NCI-H446 treated with DMSO at 0.1 percent for 48 hours (cell line): ENCODE results near the gene PACS2.
"Not testable (repeated sequence)": the region's sequence is repeated elsewhere in the genome, so short reads cannot be mapped to it uniquely, and the experiment has no call there.

ENCODE experiments used
- DNase-seq: peaks from one replicate; lab custom pipeline; 2025; lab: John Stamatoyannopoulos, UW

Gene PACS2

DNA sequence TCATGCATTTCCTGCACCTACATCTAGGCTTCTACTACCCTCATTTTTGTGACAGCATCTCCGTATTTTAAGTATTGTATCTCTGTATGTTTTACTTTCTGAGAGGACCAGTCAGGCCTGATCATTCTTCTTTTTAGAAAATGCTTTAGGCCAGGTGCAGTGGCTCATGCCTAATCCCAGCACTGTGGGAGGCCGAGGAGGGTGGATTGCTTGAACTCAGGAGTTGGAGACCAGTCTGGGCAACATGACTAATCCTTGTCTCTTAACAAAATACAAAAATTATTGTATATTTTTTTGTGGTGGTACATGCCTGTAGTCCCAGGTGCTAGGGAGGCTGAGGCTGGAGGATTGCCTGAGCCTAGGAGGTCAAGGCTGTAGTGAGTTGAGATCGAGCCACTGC lies 36.9 kb downstream of the PACS2 start:
- DNase-seq: no peak

DNA sequence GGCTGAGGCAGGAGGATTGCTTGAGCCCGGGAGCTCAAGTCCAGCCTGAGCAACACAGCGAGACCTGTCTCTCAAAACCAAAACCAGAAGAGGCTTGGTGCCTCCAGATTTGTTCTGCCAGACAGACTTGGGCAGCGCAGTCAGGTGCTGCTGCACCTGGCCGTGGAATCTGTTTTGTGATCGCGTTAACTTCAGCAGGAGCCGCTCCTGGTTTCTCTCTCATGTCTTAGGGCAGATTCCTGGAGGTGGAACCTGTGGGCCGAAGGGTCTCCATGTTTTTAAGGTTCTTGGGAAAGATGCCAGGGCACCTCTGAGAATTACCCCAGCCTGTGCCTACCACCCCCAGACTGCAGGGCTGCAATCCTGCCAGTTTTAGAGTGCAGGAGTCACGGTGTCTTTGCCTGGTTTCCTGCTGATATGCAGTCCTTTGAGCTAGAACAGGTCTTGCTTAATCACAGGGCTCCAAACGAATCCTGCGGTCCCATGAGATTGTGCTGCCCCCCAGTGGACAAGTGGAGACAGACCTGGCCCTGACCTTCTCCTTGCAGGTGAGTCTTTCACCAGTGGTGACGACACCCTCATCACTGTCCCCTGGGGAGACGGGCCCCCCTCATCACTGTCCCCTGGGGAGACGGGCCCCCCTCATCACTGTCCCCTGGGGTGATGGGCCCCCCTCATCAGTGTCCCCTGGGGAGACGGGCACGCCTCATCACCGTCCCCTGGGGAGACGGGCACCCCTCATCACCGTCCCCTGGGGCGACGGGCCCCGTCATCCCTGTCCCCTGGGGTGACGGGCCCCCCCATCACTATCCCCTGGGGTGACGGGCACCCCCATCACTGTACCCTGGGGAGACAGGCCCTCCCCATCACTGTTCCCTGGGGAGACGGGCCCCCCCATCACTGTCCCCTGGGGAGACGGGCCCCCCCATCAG lies 37.6 kb downstream of the PACS2 start:
- peak; percentile 56 for DNase-seq

DNA sequence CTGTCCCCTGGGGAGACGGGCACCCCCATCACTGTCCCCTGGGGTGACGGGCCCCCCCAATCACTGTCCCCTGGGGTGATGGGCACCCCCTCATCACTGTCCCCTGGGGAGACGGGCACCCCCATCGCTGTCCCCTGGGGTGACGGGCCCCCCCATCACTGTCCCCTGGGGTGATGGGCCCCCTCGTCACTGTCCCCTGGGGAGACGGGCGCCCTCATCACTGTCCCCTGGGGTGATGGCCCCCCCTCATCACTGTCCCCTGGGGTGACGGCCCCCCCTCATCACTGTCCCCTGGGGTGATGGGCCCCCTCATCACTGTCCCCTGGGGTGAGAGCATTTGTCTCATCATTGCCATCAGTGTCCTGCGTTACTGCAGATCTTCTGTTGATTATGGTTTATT lies 38.6 kb downstream of the PACS2 start:
- no peak for DNase-seq

DNA sequence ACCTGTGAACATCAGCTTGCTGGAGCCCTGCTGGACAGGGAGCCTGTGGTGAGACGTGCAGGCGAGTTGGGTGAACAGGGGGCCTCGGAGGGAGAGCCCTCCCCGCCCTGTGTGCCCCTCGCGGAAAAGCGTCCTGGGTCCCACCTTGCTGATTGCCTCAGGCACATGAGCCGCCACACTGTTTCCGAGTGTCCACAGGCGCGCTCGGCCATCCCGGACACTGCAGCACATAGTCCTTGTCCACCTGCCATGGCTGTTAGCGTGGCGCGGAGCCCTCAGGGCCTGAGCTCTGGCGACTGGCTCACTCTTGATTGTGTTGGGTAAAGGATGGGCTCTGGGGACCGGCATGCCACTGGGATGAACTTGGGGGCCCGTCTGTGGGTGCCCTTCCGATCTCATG lies 40.0 kb downstream of the PACS2 start:
- DNase-seq: no peak

DNA sequence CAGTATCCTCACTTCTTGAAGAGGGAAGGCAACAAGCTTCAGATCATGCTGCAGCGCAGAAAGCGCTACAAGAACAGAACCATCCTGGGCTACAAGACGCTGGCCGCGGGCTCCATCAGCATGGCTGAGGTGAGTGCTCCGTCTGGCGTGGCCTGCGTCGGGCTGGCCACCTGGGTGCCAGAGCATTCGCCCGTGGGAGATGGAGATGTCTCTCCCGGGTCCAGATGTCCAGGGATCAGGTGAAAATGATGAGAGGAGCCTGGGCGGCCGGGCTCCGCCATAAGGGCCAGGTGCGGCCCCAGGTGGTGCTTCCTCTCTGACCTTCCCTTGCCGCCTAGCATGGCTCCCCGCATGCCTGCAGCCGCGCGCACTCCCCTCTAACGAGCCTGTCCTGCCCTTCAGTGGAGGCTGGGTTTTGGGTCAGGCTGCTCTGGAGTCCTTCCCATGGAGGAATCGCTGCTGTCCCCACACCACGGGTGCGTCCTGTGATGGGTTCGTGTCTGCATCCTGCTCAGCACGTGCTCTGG lies 40.6 kb downstream of the PACS2 start:
- DNase-seq: no peak

DNA sequence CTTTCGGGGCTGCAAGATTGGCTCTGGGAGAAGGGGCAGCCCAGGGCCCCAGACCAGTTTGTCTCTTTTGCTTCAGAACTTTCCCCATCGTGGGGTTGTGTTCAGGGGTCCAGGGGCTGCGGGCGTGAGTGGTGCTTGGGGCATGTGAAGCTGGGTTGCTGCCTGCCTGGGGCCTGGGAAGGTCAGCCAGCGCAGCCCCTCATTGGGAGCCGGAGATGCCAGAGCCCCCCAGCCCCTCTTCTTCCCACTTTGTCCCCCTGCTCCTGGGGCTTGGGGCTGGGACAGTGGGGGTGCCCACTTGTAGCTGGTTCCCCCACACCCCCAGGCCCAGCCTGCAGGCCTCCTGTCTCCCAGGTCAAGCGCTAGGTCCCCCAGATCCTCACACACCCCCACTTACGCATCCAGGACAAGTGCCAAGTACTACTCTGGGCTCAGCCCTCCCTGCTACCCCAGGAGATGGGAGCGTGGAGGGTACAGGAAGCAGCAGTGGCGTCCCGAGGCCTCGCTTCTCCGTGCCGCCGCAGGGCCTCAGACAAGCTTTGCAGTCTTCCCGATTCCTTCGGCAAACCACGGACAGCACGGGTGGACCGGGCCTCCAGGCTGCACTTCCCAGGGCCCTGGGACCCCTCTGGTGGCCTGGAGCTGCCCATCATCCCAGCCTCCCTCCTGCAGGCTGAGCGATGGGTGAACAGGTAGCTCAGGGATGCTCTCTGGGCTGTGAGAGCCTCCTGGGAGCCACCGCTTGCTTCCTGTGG lies 41.5 kb downstream of the PACS2 start:
- no peak for DNase-seq

DNA sequence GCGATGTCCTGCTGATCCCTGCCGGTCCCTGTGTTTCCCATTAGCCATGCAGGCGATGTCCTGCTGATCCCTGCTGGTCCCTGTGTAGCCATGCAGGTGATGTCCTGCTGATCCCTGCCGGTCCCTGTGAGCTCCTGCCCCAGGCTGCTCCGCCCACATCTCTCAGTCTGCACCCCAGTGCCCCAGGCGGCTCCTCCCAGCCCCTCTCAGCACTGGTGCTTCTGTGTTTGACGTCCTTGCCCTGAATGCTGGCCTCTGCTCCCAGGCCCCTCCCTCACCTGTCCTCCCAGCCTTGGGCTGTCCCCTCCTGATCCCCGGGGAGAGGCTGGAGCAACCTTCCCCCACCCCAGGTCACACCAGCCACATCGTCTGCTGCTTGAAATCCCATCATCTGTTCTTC lies 42.4 kb downstream of the PACS2 start:
- no peak for DNase-seq

DNA sequence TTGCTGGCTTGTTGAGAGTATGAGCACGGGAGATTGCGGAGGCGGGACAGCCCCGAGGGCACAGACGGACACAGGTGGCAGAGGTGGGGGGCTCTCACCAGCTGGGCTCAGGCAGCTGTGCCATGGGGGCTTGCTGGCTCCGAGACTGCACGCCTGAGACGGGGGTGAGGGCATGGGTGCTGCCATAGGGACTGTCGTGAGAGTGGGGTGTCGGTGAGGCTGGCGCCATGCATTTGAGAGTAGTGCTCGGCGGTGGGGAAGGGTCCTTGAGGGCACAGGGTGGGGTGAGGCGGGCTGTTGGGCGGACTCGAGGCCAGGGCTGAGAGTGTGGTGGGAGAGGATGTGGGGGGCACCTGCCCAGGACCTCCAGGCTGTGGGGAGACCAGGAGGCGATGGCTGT lies 43.1 kb downstream of the PACS2 start:
- DNase-seq: no peak

DNA sequence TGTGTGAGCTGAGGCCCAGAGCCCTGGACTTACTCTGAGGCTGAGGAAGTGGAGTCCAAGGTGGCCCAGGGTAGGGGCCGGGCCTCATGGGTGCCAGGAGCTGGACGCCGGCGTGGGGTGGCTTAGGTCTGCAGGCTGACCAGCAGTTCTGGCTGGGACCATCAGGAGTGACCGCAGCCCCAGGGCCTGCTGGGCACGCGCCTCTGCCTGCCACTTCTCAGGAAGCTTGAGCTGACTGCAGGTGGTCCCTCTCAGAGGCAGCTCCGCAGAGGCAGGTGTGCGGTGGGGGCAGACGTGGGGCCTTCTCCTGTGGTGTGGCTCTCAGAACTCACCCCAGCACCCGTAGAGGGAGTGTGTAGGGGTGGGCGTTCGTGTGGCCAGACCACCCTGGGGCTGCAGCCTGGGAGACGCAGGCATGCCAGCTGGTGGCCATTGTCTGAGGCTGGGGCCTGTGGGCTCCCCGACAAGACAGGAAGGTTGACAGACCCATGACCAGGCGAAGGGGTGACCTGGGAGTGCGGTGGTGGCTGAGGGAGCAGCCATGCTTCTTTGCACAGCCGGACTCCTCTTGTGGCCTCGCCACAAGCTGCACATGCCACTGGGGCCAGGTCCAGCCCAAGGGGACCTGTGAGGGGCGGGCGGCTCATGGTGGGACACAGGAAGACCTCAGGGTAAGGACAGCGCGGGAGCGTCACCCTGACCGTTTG lies 43.7 kb downstream of the PACS2 start:
- no peak for DNase-seq

DNA sequence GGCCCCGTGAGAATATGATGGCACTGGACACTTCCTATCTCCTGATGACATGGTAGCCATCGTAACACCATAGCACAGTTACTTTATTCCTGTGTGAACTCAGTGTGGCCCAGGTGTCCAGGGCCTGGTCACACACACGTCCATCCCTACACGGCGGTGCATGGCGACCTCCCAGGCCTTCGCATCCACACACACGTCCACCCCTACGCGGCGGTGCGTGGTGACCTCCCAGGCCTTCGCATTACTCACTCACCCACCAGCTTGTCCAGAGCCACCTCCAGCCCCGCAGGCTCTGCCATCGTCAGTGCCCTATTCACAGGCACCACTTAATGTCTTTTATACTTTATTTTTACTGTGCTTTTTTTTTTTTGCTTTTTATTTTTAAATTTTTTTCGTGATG lies 44.4 kb downstream of the PACS2 start:
- DNase-seq: no peak

DNA sequence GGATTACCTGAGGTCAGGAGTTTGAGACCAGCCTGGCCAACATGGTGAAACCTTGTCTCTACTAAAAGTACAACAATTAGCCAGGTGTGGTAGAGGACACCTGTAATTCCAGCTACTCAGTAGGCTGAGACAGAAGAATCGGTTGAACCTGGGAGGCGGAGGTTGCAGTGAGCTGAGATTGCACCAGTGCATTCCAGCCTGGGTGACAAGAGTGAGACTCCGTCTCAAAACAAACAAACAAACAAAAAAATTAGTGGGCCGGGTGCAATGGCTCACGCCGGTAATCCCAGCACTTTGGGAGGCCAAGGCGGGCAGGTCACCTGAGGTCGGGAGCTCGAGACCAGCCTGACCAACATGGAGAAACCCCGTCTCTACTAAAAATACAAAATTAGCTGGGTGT lies 46.9 kb downstream of the PACS2 start:
- not testable (repeated sequence) for DNase-seq

DNA sequence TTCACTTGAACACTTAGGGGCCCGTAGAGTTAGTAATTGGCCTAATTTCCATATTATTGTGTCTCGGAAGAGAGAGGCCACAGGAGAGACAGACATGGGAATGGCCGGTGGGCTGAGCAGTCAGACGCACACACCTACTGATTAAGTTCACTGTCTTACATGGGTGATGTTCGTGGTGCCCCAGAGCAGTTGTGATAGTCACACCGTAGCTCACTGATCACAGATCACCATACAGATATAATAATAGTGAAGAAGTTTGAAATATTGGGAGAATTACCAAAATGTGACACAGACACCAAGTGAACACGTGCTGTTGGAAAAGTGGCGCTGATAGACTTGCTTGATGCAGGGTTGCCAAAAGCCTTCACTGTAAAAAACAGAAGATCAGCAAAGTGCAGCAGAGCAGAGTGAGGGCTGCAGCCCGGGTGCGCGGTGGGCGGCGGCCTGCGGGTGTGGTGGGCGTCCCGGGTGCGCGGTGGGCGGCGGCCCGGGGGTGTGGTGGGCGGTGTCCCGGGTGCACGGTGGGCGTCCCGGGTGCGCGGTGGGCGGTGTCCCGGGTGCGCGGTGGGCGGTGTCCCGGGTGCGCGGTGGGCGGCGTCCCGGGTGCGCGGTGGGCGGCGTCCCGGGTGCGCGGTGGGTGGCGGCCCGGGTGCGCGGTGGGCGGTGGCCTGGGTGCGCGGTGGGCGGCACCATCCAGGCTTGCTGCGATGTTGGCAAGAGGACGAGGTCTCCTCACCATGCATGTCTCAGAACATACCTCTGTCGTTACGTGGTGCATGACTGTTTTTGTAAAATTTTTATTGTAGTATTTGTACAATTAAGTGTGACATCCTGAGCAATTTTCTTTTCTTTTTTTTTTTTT lies 49.5 kb downstream of the PACS2 start:
- DNase-seq: no peak

DNA sequence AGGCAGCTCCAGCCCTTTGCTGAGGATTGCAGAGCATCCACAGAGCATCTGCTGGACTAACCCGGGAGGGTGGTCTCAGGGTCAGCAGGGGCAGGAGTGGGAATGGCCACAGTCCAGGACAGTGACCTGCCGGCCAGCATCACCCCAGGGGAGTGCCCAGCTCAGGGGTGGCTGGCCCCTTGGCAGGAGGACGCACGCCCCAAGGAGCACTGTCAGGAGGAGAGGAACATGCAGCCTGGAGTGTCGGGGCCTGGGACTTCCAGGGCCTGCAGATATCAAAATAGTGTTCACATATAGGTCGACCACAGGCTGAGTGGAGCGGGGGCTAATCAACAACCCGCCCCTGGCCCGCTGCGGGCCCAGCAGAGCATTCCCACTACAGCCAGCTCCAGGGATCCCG lies 50.6 kb downstream of the PACS2 start:
- no peak for DNase-seq

DNA sequence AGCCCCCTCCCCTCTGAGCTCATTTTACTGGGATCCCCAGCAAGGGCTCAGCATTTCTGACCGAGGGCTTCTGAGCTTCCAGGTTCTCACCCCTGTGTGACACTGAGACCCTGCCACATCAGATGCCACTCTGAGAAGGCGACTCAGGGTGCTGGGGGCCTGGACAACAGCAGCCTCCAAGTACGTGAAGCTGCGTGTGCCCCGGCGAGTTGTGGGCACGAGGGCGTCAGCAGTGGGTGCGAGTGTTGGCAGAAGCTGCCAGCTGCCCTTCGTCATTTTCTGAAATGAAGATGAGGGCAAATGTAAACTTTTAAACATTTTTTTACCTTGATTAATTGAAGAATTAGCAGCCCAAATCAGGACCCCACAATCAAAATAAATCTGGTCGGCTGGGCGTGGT lies 51.1 kb downstream of the PACS2 start:
- no peak for DNase-seq

DNA sequence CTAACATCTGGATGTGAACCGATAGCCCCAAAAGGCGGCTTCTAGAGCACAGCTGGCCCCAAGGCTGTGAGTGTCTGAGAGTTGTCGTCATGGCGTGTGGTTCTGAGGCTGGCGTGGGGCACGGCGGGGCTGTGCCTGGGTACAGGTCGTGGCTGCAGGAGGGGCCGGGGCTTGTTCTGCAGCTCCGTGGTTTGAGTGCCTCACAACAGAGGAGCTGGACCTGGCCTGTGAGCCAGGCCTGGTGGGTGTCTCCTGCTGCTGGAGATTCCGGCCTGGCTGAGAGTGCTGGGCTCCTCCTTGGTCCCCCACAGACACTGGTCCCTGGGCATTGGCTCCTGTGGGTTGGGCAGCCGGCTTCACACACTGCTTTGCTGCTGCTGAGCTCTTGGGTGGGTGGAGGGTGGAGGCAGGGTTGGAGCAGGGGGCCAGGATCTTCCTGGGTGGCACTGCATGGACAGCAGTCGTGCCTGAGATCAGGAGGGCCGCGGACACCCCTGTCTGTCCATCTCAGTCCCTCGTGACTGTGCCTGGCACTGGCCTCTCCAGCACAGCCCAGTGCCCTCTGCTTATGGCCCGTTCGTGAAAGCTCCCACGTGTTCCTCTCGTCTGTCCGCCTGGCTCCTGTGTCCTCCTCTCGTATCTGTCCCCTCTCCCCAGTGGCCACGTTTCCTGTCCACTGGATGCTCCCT lies 52.0 kb downstream of the PACS2 start:
- no peak for DNase-seq

DNA sequence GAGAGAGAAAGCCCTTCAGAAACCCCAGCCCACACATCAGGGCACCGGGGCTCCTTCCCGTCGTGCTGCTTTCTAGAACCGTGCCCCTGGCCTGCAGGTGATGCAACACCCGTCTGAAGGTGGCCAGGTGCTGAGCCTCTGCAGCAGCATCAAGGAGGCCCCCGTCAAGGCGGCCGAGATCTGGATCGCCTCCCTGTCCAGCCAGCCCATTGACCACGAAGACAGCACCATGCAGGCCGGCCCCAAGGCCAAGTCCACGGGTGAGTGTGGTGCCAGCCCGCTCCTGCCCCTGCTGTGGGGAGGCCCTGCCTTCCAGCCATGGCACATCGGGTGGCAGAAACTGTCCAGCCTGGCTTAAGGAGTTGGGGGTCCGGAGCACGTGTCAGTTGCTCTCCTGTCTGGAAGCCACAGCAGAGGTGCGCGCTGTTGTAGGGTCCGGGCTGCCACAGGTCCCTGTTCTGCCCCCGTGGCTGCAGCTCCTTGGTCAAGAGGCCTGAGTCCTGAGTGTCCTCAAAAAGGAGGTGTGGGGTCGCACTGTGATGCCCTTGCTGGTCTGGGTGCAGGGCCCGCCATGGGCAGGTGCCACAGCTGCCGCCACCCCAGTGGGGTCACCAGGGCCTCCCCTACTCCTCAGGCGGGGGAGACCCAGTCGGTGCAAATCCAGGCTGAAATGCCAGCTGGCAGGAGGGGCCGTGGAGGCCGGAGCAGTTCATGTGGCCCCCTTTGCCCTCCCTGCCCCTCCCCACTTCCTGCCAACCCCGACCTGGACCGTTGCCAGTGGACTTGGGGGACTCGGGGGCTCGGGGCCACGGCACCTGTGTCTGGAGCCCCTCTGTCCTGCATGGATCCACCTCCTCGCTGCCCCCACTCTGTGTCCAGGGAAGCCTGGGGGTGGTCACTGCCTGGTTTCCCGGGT lies 52.8 kb downstream of the PACS2 start:
- no peak for DNase-seq

DNA sequence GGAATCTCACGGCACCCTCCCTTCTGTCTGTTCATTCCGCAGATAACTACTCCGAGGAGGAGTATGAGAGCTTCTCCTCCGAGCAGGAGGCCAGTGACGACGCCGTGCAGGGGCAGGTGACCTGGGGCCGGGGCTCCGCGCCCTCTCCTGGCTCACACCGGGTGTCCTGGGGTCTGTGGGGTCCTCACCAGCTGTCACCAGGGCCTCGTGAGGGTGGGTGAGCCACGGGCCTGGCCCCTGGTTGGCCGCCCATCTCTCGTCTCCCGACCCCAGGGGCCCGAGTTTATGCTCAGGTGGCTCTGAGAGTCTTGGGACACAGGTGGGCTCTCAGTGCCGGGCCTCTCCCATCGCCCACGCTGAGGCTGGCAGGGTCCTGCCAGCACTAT lies 53.5 kb downstream of the PACS2 start:
- DNase-seq: no peak

DNA sequence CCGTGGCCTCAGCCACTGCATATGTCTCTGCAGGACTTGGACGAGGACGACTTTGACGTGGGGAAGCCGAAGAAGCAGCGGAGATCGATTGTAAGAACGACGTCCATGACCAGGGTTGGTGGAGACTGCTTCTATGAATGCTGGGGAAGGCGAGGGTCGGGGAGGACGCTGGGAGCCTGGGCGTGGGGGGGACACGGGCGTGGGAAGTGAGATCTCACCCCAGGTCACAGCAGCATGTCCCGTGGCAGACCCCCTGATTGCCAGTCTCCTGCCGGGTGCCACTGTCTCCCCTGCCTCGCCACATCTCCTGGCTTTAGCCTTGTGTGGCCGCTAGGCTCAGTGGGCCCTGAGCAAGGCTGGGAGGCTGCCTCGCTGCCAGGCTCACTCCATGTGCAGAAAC lies 53.9 kb downstream of the PACS2 start:
- no peak for DNase-seq

DNA sequence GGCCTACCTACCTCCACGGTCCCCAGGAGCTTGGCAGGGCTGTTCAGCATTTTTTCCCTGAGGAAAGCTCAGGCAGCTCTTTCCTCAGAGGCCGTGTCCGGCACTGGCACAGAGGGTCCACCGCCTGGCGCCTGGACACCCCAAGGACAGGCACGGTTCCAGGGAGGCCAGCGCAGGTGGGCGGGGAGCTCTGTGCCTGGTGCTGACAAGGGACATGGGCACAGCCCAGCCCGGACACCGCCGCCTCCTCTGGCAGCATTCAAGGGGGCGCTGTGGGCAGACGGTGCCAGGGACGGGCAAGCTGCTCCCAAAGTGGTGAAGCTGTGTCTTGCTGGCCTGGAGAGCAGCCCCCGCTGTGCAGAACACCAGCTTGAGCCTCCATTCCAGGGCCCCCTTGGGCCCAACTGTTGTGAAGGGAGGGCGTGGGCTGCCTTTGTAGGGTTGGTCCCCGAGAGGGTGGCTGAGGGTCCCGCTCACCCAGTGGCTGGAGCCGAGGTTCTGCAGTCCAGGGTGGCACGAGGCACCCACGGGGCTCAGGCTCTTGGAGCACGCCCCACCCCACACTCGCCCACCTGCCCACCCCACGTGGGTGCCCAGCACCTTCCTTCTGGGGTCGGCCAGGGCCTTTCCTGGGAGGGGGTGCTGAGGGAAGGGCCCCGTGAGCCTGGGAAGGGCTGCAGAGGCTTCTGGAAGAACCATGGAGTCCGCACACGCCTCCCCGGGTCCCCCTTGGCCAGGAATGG lies 54.5 kb downstream of the PACS2 start:
- DNase-seq: no peak
